OCI-LY1 (cell line): Measurements from ENCODE around the gene SAMD5.

Experiments
- H2AFZ ChIP-seq: fragments of 200-600 bp; sonication (generic), shearing (Covaris generic); 2 replicates; pipeline ENCODE4 v1.6.0; 2014; ENCODE audit warnings: antibody characterized with exemption, mild to moderate bottlenecking, low read length
- H3F3A ChIP-seq: fragments of 200-600 bp; sonication (generic), shearing (Covaris generic); 2 replicates; pipeline ENCODE4 v1.6.0; 2014; ENCODE audit warnings: mild to moderate bottlenecking, antibody characterized with exemption, low read length, moderate library complexity; ENCODE audit not compliant: insufficient read depth
- H3K27ac ChIP-seq: fragments of 200-600 bp; sonication (generic); 2 replicates; pipeline ENCODE4 v1.5.1; 2014; ENCODE audit warnings: low read length, mixed run types, mild to moderate bottlenecking, low read depth; ENCODE audit not compliant: poor library complexity, severe bottlenecking
- H3K27me3 ChIP-seq: fragments of 200-600 bp; sonication (generic); 2 replicates; pipeline ENCODE4 v1.6.0; 2014; ENCODE audit warnings: antibody characterized with exemption, mild to moderate bottlenecking, low read length, moderate library complexity; ENCODE audit not compliant: insufficient read depth
- H3K36me3 ChIP-seq: fragments of 200-600 bp; sonication (generic); 2 replicates; pipeline ENCODE4 v1.6.1; 2014; ENCODE audit warnings: mild to moderate bottlenecking, antibody characterized with exemption, low read length, moderate library complexity, mixed read lengths; ENCODE audit not compliant: insufficient read depth
- H3K4me1 ChIP-seq: fragments of 200-600 bp; sonication (generic); 2 replicates; pipeline ENCODE4 v1.5.1; 2014; ENCODE audit warnings: mild to moderate bottlenecking, low read length, moderate library complexity; ENCODE audit not compliant: insufficient read depth, severe bottlenecking
- H3K4me2 ChIP-seq: fragments of 200-600 bp; sonication (generic), shearing (Covaris generic); 2 replicates; pipeline ENCODE4 v1.6.1; 2014; ENCODE audit warnings: low read length
- H3K4me3 ChIP-seq: fragments of 200-600 bp; sonication (generic); 2 replicates; pipeline ENCODE4 v1.5.1; 2014; ENCODE audit warnings: low read length, low read depth, mild to moderate bottlenecking, mixed read lengths; ENCODE audit not compliant: poor library complexity, severe bottlenecking
- H3K79me2 ChIP-seq: fragments of 200-600 bp; shearing (Covaris generic); 2 replicates; pipeline ENCODE4 v1.6.1; 2016; ENCODE audit warnings: mixed run types, low read length, mixed read lengths; ENCODE audit not compliant: insufficient read depth
- H3K9ac ChIP-seq: fragments of 200-600 bp; sonication (generic), shearing (Covaris generic); 2 replicates; pipeline ENCODE4 v1.6.1; 2014; ENCODE audit warnings: mild to moderate bottlenecking, low read length, mixed read lengths
- H3K9me2 ChIP-seq: fragments of 200-600 bp; sonication (generic), shearing (Covaris generic); 2 replicates; pipeline ENCODE4 v1.6.1; 2014; ENCODE audit warnings: low read depth, mild to moderate bottlenecking, low read length, mixed read lengths
- H3K9me3 ChIP-seq: fragments of 200-600 bp; shearing (Covaris generic); 2 replicates; pipeline ENCODE4 v1.6.1; 2014; ENCODE audit warnings: low read length, mixed read lengths
- H4K20me1 ChIP-seq: fragments of 200-600 bp; sonication (generic), shearing (Covaris generic); 2 replicates; pipeline ENCODE4 v1.6.0; 2016; ENCODE audit warnings: mild to moderate bottlenecking, low read length; ENCODE audit not compliant: insufficient read depth
- CTCF ChIP-seq: fragments of 200-600 bp; sonication (generic), shearing (Covaris generic); IDR thresholded peaks from 2 replicates; pipeline ENCODE4 v1.5.1; 2017; ENCODE audit warnings: mild to moderate bottlenecking, antibody characterized with exemption, low read length, moderate library complexity, mixed read lengths
- EZH2 ChIP-seq: fragments of 200-600 bp; sonication (generic), shearing (Covaris generic); IDR thresholded peaks from 2 replicates; pipeline ENCODE4 v1.8.0; 2017; ENCODE audit warnings: borderline replicate concordance, mixed run types, mild to moderate bottlenecking, antibody characterized with exemption, low read length, moderate library complexity, mixed read lengths

The SAMD5 gene

DNA sequence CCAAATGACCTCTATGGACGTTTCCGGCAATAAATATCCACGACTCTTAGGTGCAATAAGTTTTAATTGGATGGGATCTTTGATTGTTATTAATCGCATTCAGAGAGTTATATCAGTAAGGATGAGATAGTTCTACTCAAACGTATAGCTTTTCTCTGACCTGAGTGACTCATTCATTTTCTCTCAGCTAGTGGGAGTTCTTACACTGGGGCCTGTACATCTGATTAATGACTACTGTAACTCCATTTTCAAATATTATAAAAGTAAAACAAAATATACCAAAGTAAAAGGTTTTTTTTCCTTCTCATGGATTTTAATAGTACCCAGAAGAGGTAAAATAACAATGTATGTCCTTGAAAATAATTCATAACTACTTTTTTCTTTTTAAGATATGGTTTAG lies 41.1 kb upstream of the SAMD5 start:
- Histone ChIP-seq H3K79me2 (no peaks in the 10 kb centered on the region), H2AFZ (no peak overlapping the region), H3K9ac (no peak overlapping the region), H4K20me1 (no peaks in the 10 kb centered on the region), H3K36me3 (no peaks in the 10 kb centered on the region), H3K27me3 (no peaks in the 10 kb centered on the region), H3F3A (no peaks in the 10 kb centered on the region), H3K4me2 (no peak overlapping the region), H3K4me1 (no peaks in the 10 kb centered on the region), H3K4me3 (no peak overlapping the region), H3K9me3 (no peaks in the 10 kb centered on the region), H3K9me2 (no peaks in the 10 kb centered on the region), H3K27ac (no peak overlapping the region)
- TF ChIP-seq CTCF (no peak), EZH2 (no peak)

GRCh38 chr6:147467886-147468285 lies 40.6 kb upstream of the SAMD5 start:
- Histone ChIP-seq H3K9me2 (no peaks in the 10 kb centered on the region), H3K79me2 (no peaks in the 10 kb centered on the region), H3K9me3 (no peaks in the 10 kb centered on the region), H2AFZ (no peak overlapping the region), H3K4me3 (no peak overlapping the region), H3F3A (no peaks in the 10 kb centered on the region), H3K4me2 (no peak overlapping the region), H3K9ac (no peak overlapping the region), H3K36me3 (no peaks in the 10 kb centered on the region), H3K27me3 (no peaks in the 10 kb centered on the region), H3K4me1 (no peaks in the 10 kb centered on the region), H4K20me1 (no peaks in the 10 kb centered on the region), H3K27ac (no peak overlapping the region)
- no peak for TF ChIP-seq CTCF
- no peak for TF ChIP-seq EZH2

GRCh38 chr6:147468634-147469033 lies 39.9 kb upstream of the SAMD5 start:
- H3K9ac ChIP-seq: no peak overlapping the region
- H3K79me2 ChIP-seq: no peaks in the 10 kb centered on the region
- H3K4me2 ChIP-seq: no peak overlapping the region
- no peaks in the 10 kb centered on the region for H3K4me1 ChIP-seq
- H4K20me1 ChIP-seq: no peaks in the 10 kb centered on the region
- H2AFZ ChIP-seq: no peak overlapping the region
- no peaks in the 10 kb centered on the region for H3F3A ChIP-seq
- H3K27ac ChIP-seq: no peak overlapping the region
- H3K4me3 ChIP-seq: no peak overlapping the region
- H3K27me3 ChIP-seq: no peaks in the 10 kb centered on the region
- no peaks in the 10 kb centered on the region for H3K9me3 ChIP-seq
- no peak for TF ChIP-seq CTCF
- no peak for TF ChIP-seq EZH2
- no peaks in the 10 kb centered on the region for H3K9me2 ChIP-seq
- H3K36me3 ChIP-seq: no peaks in the 10 kb centered on the region
